KOPT-K1 (cell line): ENCODE results near the gene PIAS4.

Experiments
- H3K27ac ChIP-seq: fragments of 200-600 bp; sonication (generic); 2 replicates; pipeline ENCODE4 v1.5.1; 2016; ENCODE audit warnings: antibody characterized with exemption, mild to moderate bottlenecking, low read depth, low read length; ENCODE audit not compliant: poor library complexity, severe bottlenecking
- H3K36me3 ChIP-seq: fragments of 200-600 bp; sonication (generic); 2 replicates; pipeline ENCODE4 v1.5.1; 2017; ENCODE audit warnings: antibody characterized with exemption, mild to moderate bottlenecking, low read length, moderate library complexity; ENCODE audit not compliant: insufficient read depth
- H3K9me3 ChIP-seq: fragments of 200-600 bp; sonication (generic); 2 replicates; pipeline ENCODE4 v1.5.1; 2017; ENCODE audit warnings: antibody characterized with exemption, low read length, mild to moderate bottlenecking; ENCODE audit not compliant: insufficient read depth, poor library complexity, severe bottlenecking

PIAS4 gene

GRCh38 chr19:4019578-4019977 is 12.0 kb downstream of the PIAS4 start:
- Histone ChIP-seq H3K27ac (no peak overlapping the region), H3K36me3 (peaks cover 75% of the 10 kb centered on the region)

GRCh38 chr19:4023600-4024398 is 16.3 kb downstream of the PIAS4 start:
- Histone ChIP-seq H3K9me3 (peaks cover 12% of the 10 kb centered on the region), H3K36me3 (peaks cover 73% of the 10 kb centered on the region), H3K27ac (no peak overlapping the region)

More at GRCh38 chr19:4019578-4019977, 12.0 kb downstream of the PIAS4 start:
- H3K9me3 ChIP-seq: peaks cover 12% of the 10 kb centered on the region

GRCh38 chr19:4025317-4025716 is 17.8 kb downstream of the PIAS4 start:
- Histone ChIP-seq H3K9me3 (peaks cover 12% of the 10 kb centered on the region), H3K27ac (no peak overlapping the region), H3K36me3 (peaks cover 70% of the 10 kb centered on the region)

GRCh38 chr19:4027146-4027545 is 19.6 kb downstream of the PIAS4 start:
- peaks cover 65% of the 10 kb centered on the region for H3K36me3 ChIP-seq
- peaks cover 2% of the 10 kb centered on the region for H3K9me3 ChIP-seq
- no peak overlapping the region for H3K27ac ChIP-seq

GRCh38 chr19:4028334-4029246 is 21.1 kb downstream of the PIAS4 start:
- Histone ChIP-seq H3K27ac (no peak overlapping the region), H3K9me3 (no peaks in the 10 kb centered on the region), H3K36me3 (peaks cover 76% of the 10 kb centered on the region)

GRCh38 chr19:4029247-4029614 is 21.7 kb downstream of the PIAS4 start:
- peaks cover 76% of the 10 kb centered on the region for H3K36me3 ChIP-seq

GRCh38 chr19:4030552-4030951 is 23.0 kb downstream of the PIAS4 start:
- Histone ChIP-seq H3K9me3 (peaks cover 2% of the 10 kb centered on the region), H3K36me3 (peaks cover 74% of the 10 kb centered on the region; the same call in 1 of the 2 replicates), H3K27ac (no peak overlapping the region)

More at GRCh38 chr19:4029247-4029614, 21.7 kb downstream of the PIAS4 start:
- H3K27ac ChIP-seq: no peak overlapping the region
- no peaks in the 10 kb centered on the region for H3K9me3 ChIP-seq

- peaks cover 76% of the 10 kb centered on the region; the same call in 1 of the 2 replicates for H3K36me3 ChIP-seq
- H3K27ac ChIP-seq: no peak overlapping the region
- H3K9me3 ChIP-seq: peaks cover 6% of the 10 kb centered on the region
Observed at GRCh38 chr19:4030981-4031380, 23.4 kb downstream of the PIAS4 start.

GRCh38 chr19:4031420-4031819 is 23.9 kb downstream of the PIAS4 start:
- Histone ChIP-seq H3K9me3 (peaks cover 10% of the 10 kb centered on the region), H3K27ac (no peak overlapping the region), H3K36me3 (peaks cover 76% of the 10 kb centered on the region)

GRCh38 chr19:4032436-4032835 is 24.9 kb downstream of the PIAS4 start:
- Histone ChIP-seq H3K9me3 (peaks cover 11% of the 10 kb centered on the region), H3K36me3 (peaks cover 84% of the 10 kb centered on the region), H3K27ac (no peak overlapping the region)

- peaks cover 83% of the 10 kb centered on the region for H3K36me3 ChIP-seq
- no peak overlapping the region for H3K27ac ChIP-seq
- peaks cover 11% of the 10 kb centered on the region for H3K9me3 ChIP-seq
Observed at GRCh38 chr19:4033028-4033956, 25.8 kb downstream of the PIAS4 start.

GRCh38 chr19:4034048-4035017 is 26.8 kb downstream of the PIAS4 start:
- peaks cover 11% of the 10 kb centered on the region for H3K9me3 ChIP-seq
- no peak overlapping the region for H3K27ac ChIP-seq
- peaks cover 77% of the 10 kb centered on the region for H3K36me3 ChIP-seq

GRCh38 chr19:4035018-4035566 is 27.6 kb downstream of the PIAS4 start:
- Histone ChIP-seq H3K27ac (no peak overlapping the region), H3K9me3 (peaks cover 11% of the 10 kb centered on the region), H3K36me3 (peaks cover 76% of the 10 kb centered on the region)
